GM13976 (cell line): ENCODE measurements around the gene CNN2.

Experiments used
- DNase-seq: peaks from one replicate; pipeline ENCODE4 v3.0.0; 2012; ENCODE audit warnings: low spot score
- CTCF ChIP-seq: IDR thresholded peaks from 2 replicates; pipeline ENCODE4 v1.5.1; 2012; ENCODE audit warnings: borderline replicate concordance, mild to moderate bottlenecking; ENCODE audit not compliant: insufficient read depth; ENCODE audit errors: extremely low read depth, missing control alignments, control extremely low read depth
- in situ Hi-C: fragments of 300-500 bp; cut with MboI; formaldehyde crosslinking; loops from one replicate; pipeline ENCODE4 v1.12.0; 2022; ENCODE audit warnings: low sequenced_read_pairs, mixed read lengths, inconsistent platforms; ENCODE audit not compliant: unreplicated experiment

CNN2 gene

DNA sequence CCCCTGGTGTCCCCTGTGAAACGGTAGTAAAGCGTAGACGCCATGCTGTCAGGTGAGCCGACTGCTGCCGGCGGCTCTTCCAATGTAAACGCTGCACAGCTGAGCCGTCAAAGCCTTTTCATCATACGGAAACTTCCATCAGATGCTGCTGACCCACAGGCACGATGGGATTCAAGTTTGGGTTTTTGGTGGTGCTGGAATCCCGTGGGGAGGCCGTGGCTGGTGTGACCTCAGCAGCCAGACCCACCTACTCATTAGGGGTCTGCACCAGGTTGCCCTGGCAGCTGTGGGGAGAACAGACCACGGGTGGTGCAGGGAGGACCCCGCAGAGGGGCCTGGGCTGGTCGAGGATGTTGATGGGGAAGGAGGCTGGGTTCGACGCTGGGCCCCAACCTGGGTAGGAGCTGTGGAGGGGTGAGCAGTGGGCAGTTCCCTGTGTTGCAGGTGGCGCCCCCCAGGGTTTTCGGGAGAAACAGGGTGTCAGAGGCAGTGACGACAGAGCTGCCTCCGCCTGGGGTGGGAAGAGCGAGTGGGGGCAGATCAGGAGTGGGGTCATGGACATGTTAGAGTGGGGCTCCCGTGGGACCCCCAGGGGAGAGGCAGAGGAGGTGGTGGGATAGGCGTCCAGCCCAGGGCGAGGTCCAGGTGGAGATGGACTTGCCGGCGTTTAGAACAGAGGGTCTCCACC, 19.6 kb upstream of the CNN2 start:
- no peak for DNase-seq
- TF ChIP-seq CTCF = no peak
- in situ Hi-C loops = no loop called here

- in situ Hi-C loops = no loop called here
- DNase-seq = no peak
- no peak for TF ChIP-seq CTCF
Observed at GRCh38 chr19:1007399-1008251, 18.8 kb upstream of the CNN2 start.

DNA sequence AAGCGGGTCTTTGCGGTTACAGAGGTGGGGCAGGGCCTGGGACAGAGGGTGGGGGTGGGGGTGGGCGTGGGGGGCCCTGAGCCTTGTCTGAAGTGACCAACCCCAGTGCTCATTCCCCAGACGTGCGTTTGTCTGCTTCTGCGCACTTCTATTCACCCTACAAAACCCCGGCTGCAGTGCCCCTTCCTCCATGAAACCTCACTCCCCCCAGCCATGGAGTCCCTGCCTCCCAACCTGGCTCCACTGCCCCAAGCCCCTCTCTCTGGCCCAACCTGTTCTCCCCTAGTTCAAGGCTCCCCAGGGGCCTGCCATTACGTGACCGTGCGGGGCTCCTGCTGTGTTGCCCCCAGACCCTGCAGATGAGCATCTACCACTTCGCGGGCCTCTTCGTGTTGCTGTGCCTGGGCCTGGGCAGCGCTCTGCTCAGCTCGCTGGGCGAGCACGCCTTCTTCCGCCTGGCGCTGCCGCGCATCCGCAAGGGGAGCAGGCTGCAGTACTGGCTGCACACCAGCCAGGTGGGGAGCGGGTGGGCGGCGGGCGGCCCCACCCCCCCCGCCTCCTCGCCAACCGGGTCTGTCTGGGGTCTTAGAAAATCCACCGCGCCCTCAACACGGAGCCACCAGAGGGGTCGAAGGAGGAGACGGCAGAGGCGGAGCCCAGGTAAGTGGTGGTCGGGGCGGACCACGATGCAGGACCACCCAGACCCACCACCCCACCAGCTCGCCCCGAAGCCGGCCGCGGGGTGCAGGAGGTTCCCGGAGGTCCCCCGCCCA, 18.0 kb upstream of the CNN2 start:
- in situ Hi-C loops = no loop called here
- no peak for TF ChIP-seq CTCF
- DNase-seq = no peak

GRCh38 chr19:1009041-1009980, 17.1 kb upstream of the CNN2 start:
- in situ Hi-C loops = no loop called here
- TF ChIP-seq CTCF = no peak
- no peak for DNase-seq

DNA sequence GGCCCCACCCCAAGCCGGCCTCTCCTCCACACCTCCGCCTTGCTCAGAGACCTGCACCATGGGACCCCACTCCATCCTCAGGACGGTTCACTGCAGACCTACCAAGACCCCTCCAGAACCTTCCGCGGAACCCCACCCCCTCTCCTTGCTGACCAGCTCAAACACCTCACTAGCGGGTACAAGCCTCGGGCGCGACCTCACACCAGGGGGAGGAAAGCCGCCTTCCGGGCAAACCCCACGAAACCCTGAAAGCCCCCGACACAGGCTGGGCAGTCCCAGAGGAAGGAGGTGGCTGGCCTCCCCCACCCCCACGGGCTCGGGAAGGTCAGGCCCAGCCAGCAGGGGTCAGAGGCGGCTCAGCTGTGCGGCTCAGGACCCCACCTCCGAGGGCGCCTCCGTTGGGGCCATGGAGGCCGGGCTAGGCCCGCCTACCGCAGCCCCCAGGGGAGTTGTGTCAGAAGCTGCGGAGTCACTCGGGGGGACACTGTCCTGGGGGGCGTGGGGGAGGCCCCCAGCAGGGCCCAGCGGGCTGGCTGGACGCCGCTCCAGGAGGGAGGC, 16.3 kb upstream of the CNN2 start:
- no peak for TF ChIP-seq CTCF
- in situ Hi-C loops = no loop called here
- DNase-seq = no peak
